Glutamatergic neuron (in vitro differentiated cells): ENCODE data around the gene PCSK1. TPM values are rescaled to one million over a fixed set of nuclear protein-coding genes. Genes with fewer than 3 reads are reported as not detected.

Experiments
- DNase-seq: peaks from one replicate; pipeline ENCODE4 v3.0.0; 2022
- H3K27ac Mint-ChIP-seq: one replicate; pipeline ENCODE4 v1.8.0; 2020; ENCODE audit warnings: mild to moderate bottlenecking, mixed read lengths, inconsistent platforms; ENCODE audit not compliant: unreplicated experiment
- H3K27me3 Mint-ChIP-seq: one replicate; pipeline ENCODE4 v1.8.0; 2020; ENCODE audit warnings: mild to moderate bottlenecking, moderate library complexity, mixed read lengths, inconsistent platforms; ENCODE audit not compliant: unreplicated experiment
- H3K36me3 Mint-ChIP-seq: one replicate; pipeline ENCODE4 v1.8.0; 2020; ENCODE audit warnings: mild to moderate bottlenecking, mixed read lengths, inconsistent platforms; ENCODE audit not compliant: unreplicated experiment
- H3K4me1 Mint-ChIP-seq: one replicate; pipeline ENCODE4 v1.8.0; 2020; ENCODE audit warnings: mild to moderate bottlenecking, low read depth, mixed read lengths, inconsistent platforms; ENCODE audit not compliant: unreplicated experiment
- H3K4me3 Mint-ChIP-seq: one replicate; pipeline ENCODE4 v1.8.0; 2020; ENCODE audit warnings: mild to moderate bottlenecking, mixed read lengths, inconsistent platforms; ENCODE audit not compliant: unreplicated experiment
- H3K9me3 Mint-ChIP-seq: one replicate; pipeline ENCODE4 v1.8.0; 2020; ENCODE audit warnings: mild to moderate bottlenecking, moderate library complexity, mixed read lengths, inconsistent platforms; ENCODE audit not compliant: unreplicated experiment
- CTCF ChIP-seq: fragments of 200-600 bp; sonication (generic); IDR thresholded peaks from one replicate; pipeline ENCODE4 v1.5.0; 2021; ENCODE audit not compliant: partially characterized antibody, unreplicated experiment
- total RNA-seq: library from RNA; stranded (reverse); fragmentation: NEBNext Ultra II Directional; extraction: Animal tissue kit (Norgen Biotek cat#: 25700); gene quantifications from one replicate; pipeline ENCODE4 v1.2.1, GENCODE V29; 2021; ENCODE audit not compliant: unreplicated experiment

The PCSK1 gene
- total RNA-seq, 1 donor from 2014 or later = 11.6 TPM

- Mint-ChIP-seq H3K27ac (no peak overlapping the region), H3K4me3 (no peak overlapping the region), H3K27me3 (no peaks in the 10 kb centered on the region), H3K4me1 (peaks cover under 1% of the 10 kb centered on the region), H3K36me3 (no peaks in the 10 kb centered on the region), H3K9me3 (no peaks in the 10 kb centered on the region)
- no peak for DNase-seq
- TF ChIP-seq CTCF = peak; percentile 38
These were observed 88.1 kb downstream of the PCSK1 start for GRCh38 chr5:96344678-96345577.

- no peak overlapping the region for H3K27ac Mint-ChIP-seq
- TF ChIP-seq CTCF = no peak
- no peaks in the 10 kb centered on the region for H3K27me3 Mint-ChIP-seq
- peaks cover 1% of the 10 kb centered on the region for H3K4me1 Mint-ChIP-seq
- no peak overlapping the region for H3K4me3 Mint-ChIP-seq
- H3K9me3 Mint-ChIP-seq = no peaks in the 10 kb centered on the region
- no peaks in the 10 kb centered on the region for H3K36me3 Mint-ChIP-seq
- DNase-seq = no peak
These were observed 90.0 kb downstream of the PCSK1 start for GRCh38 chr5:96343094-96343493.

- no peaks in the 10 kb centered on the region for H3K9me3 Mint-ChIP-seq
- no peak for TF ChIP-seq CTCF
- DNase-seq = no peak
- peaks cover 1% of the 10 kb centered on the region for H3K4me1 Mint-ChIP-seq
- no peak overlapping the region for H3K4me3 Mint-ChIP-seq
- no peak overlapping the region for H3K27ac Mint-ChIP-seq
- H3K27me3 Mint-ChIP-seq = no peaks in the 10 kb centered on the region
- no peaks in the 10 kb centered on the region for H3K36me3 Mint-ChIP-seq
These were observed 90.5 kb downstream of the PCSK1 start for GRCh38 chr5:96342581-96342980.

Other genes with a start within 250 kb of the PCSK1 start
- gene CAST, start 229.1 kb upstream of the PCSK1 start, total RNA-seq = 19.4 TPM